ENCODE results near the gene C10orf143. TPM values are rescaled to one million over a fixed set of nuclear protein-coding genes. Genes with fewer than 3 reads are reported as not detected.

The C10orf143 gene
- total RNA-seq, 4 donors from 2014 or later: 1.1 to 8.5 (median 4.5) TPM

- Histone ChIP-seq H3K9me3 (no peaks in the 10 kb centered on the region), H3K27ac (no peak overlapping the region), H3K36me3 (no peaks in the 10 kb centered on the region), H3K4me1 (no peaks in the 10 kb centered on the region), H3K4me3 (no peak overlapping the region), H3K27me3 (no peaks in the 10 kb centered on the region)
- TF ChIP-seq POLR2AphosphoS5 (IDR thresholded peaks at IDR 0.05) (no peak), POLR2A (IDR thresholded peaks at IDR 0.05) (no peak), CTCF (IDR thresholded peaks at IDR 0.05) (no peak), EP300 (IDR thresholded peaks at IDR 0.05) (no peak)
- DNase-seq (ENCODE audit: low spot score in 2 of 2): no peak
- 82% methylated on average over 12 of the region's 14 CpGs for WGBS
Observed at GRCh38 chr10:130037169-130037661, 73.4 kb downstream of the C10orf143 start.

DNA sequence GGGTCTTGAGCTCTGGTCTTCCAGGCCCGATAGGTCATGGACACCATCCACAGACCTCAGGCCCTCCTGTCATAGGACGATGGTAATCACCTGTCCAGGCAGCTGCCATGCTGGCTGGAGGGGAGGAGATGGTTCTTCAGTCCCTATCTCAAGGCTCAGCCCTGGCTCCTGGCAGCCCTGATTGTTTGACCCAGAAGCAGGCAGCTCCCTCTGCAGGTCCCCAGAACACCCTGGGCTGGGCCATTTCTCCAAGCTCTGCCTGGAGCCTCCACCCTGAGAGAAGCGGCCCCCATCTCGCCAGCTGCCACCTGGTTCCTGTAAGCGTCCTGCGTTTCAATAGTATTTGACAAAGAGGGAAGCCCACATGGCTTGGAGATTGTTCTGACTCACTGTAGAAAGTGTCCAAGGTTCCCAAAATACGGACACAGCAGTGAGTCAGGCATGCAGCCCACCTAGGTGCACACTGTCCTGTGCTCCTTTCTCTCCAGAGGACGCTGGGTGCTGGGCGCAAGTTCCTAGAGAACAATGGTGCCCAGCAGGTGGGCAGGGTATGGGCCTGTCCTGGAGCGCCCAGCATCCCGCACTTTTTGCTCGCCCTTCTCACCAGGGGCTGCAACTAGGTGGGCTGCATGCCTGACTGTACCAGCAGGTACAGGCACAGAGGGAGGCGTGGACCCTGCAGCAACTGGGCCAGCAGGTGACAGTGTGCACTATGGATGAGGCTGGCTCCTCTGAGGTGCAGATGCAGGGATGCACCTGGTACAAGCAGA, 74.1 kb downstream of the C10orf143 start:
- 96% methylated on average over 4 of the region's 13 CpGs for WGBS
- no peak for DNase-seq (ENCODE audit: low spot score in 2 of 2)
- no peaks in the 10 kb centered on the region for H3K27me3 ChIP-seq
- H3K27ac ChIP-seq: no peak overlapping the region
- H3K9me3 ChIP-seq: no peaks in the 10 kb centered on the region
- no peaks in the 10 kb centered on the region for H3K4me1 ChIP-seq
- TF ChIP-seq POLR2AphosphoS5 (IDR thresholded peaks at IDR 0.05) (no peak), EP300 (IDR thresholded peaks at IDR 0.05) (no peak), CTCF (IDR thresholded peaks at IDR 0.05) (no peak), POLR2A (IDR thresholded peaks at IDR 0.05) (no peak)
- H3K36me3 ChIP-seq: no peaks in the 10 kb centered on the region
- H3K4me3 ChIP-seq: no peak overlapping the region

GRCh38 chr10:130029209-130029608, 81.4 kb downstream of the C10orf143 start:
- Histone ChIP-seq H3K27ac (no peak overlapping the region), H3K36me3 (no peaks in the 10 kb centered on the region), H3K4me3 (no peak overlapping the region), H3K9me3 (no peaks in the 10 kb centered on the region), H3K4me1 (no peaks in the 10 kb centered on the region), H3K27me3 (no peaks in the 10 kb centered on the region)
- DNase-seq (ENCODE audit: low spot score in 2 of 2): no peak
- TF ChIP-seq POLR2A (IDR thresholded peaks at IDR 0.05) (no peak), POLR2AphosphoS5 (IDR thresholded peaks at IDR 0.05) (no peak), EP300 (IDR thresholded peaks at IDR 0.05) (no peak), CTCF (IDR thresholded peaks at IDR 0.05) (no peak)
- 94% methylated on average over 4 of the region's 4 CpGs for WGBS

DNA sequence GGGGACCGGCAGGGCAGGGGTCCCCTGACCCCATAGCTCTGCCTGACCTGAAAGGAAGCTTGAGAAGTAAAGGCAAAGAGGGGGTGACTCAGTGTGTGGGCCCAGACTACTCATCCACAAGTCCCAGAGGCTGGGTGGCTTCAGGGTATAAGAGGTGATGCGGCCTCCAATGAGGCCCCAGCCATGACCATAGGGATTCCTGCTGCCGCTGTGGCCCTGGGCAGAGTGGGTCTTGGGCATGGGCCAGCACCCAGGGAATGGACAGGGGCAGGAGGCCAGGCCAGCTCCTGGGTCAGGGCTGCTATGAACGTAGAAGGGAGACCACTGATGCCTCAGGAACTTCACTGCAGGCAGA, 82.2 kb downstream of the C10orf143 start:
- 69% methylated on average over 3 of the region's 4 CpGs for WGBS
- no peak for TF ChIP-seq POLR2A (IDR thresholded peaks at IDR 0.05)
- no peak for TF ChIP-seq CTCF (IDR thresholded peaks at IDR 0.05)
- no peak for TF ChIP-seq EP300 (IDR thresholded peaks at IDR 0.05)
- TF ChIP-seq POLR2AphosphoS5 (IDR thresholded peaks at IDR 0.05): no peak
- no peak overlapping the region for H3K4me3 ChIP-seq
- H3K27ac ChIP-seq: no peak overlapping the region
- DNase-seq (ENCODE audit: low spot score in 2 of 2): peak in 1 of 2 donors; percentile 71
- no peaks in the 10 kb centered on the region for H3K9me3 ChIP-seq
- no peaks in the 10 kb centered on the region for H3K27me3 ChIP-seq
- H3K4me1 ChIP-seq: no peaks in the 10 kb centered on the region
- H3K36me3 ChIP-seq: no peaks in the 10 kb centered on the region

- no peaks in the 10 kb centered on the region for H3K27me3 ChIP-seq
- H3K9me3 ChIP-seq: no peaks in the 10 kb centered on the region
- no peak for TF ChIP-seq POLR2AphosphoS5 (IDR thresholded peaks at IDR 0.05)
- TF ChIP-seq EP300 (IDR thresholded peaks at IDR 0.05): no peak
- TF ChIP-seq CTCF (IDR thresholded peaks at IDR 0.05): no peak
- TF ChIP-seq POLR2A (IDR thresholded peaks at IDR 0.05): no peak
- H3K27ac ChIP-seq: no peak overlapping the region
- no peak overlapping the region for H3K4me3 ChIP-seq
- no peaks in the 10 kb centered on the region for H3K4me1 ChIP-seq
- no peaks in the 10 kb centered on the region for H3K36me3 ChIP-seq
- WGBS: 67% methylated on average over 12 of the region's 27 CpGs
- DNase-seq (ENCODE audit: low spot score in 2 of 2): peak in 1 of 2 donors; percentile 76
Observed at GRCh38 chr10:130027716-130028464, 82.7 kb downstream of the C10orf143 start.
